DMS79 treated with DMSO at 0.1 percent for 48 hours (cell line): Measurements from ENCODE around the gene ZNF578.
"Not testable (repeated sequence)": the region's sequence is repeated elsewhere in the genome, so short reads cannot be mapped to it uniquely, and the experiment has no call there.

Experiments
- DNase-seq: peaks from one replicate; lab custom pipeline; 2025; lab: John Stamatoyannopoulos, UW

ZNF578 gene

DNA sequence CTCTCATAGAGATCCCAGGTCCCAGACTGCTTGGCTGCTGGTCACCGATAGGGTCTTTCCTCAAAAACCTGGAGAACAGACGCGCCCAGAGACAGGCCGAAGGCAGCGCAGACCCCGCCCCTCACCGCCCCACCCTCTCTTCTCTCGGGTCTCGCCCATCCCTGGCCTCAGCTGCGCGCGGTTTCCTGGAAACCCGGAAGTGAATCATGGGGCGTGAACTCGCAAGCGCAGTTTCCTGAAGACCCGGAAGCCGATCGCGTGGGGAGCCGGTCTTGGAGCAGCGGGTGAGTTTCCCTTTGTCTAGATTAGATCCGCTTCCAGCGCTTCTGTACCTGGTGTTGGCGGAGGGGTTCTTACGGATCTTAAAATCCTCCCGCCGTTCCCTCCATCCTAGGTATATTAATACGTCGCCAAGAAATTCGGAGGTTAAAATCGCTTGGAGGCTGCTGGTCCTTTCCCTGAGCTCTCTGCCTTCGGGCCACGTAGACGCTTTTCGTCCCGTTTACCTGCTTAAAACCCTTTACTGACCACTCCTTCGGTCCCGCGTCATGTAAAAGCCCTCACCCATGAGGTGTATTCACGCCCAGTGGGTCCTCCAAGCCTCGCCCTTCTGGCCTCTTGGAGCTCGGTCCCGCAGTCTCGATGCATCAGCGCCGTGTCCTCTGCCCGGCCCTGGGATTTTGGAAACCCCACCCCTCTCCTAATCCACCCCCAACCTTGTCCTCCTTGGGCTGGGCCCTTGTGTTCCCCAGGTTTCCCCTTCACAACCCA, at the start of gene ZNF578:
TSS of gene ZNF578 (plus strand) at position 230 of the 771 bp plus-strand sequence. CDS start 48,293 bp downstream, outside the sequence.
- DNase-seq = no peak

DNA sequence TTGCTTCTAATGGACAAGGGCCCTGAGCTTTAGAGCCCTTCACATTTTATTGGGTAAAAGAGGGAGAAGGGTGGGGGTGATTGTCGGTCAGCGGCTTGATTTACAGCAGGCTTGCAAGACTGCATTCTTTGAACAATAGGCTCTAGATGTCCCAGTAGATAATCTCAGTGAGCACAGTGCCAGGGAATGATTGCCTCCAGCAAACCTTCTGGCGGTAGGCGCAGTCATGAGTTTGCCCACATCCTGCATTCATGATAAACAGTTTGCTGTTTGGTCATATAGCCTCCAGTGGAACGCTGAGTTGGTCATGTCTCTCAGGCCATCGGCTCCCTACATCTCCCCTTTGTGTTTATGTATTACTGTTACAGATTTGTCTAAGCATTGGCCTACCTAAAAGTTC, 43.1 kb upstream of the ZNF578 start:
- no peak for DNase-seq

DNA sequence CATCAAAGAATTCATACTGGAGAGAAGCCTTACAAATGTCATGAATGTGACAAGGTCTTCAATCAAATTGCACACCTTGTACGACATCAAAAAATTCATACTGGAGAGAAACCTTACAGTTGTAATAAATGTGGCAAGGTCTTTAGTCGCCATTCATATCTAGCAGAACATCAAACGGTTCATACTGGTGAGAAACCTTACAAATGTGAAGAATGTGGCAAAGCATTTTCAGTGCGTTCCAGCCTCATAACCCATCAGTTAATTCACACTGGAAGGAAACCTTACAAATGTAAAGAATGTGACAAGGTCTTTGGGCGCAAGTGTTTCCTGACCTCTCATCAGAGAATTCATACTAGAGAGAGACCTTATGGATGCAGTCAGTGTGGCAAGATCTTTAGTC, 37.6 kb upstream of the ZNF578 start:
- DNase-seq = no peak

DNA sequence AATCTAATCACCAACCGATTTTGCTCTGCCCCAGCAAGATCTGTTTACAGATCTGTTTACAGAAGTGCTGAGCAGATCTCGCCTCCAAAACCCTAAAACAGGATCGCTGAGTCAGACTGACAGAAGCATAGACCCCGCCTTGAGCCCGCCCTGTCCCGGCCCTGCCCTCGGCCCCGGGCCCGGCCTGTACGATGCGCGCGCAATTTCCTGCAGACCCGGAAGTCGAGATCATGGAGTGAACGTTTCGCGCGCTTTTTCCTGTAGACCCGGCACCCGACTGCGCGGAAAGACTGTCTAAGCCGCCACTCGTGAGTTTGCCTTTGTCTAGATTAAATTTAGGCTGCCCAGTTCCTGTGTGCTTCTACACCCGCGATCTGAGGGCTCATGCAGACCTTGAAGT, 24.4 kb upstream of the ZNF578 start, which contains the start of gene ZNF534:
TSS of gene ZNF534 (plus strand) at position 212 of the 400 bp plus-strand sequence. CDS start 2,327 bp downstream, outside the sequence.
- DNase-seq = no peak

DNA sequence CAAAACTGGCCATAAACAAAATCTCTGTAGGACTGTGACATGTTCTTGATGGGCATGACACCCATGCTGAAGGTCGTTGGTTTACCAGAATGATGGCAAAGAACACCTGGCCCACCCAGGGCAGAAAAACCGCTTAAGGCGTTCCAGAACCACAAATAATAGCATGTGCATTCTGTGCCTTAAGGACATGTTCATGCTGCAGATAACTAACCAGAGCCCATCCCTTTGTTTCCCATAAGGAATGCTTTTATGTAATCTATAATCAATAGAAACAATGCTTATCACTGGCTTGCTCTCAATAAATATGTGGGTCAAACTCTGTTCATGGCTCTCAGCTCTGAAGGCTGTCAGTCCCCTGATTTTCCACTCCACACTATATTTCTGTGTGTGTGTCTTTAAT, 11.2 kb upstream of the ZNF578 start:
- no peak for DNase-seq

DNA sequence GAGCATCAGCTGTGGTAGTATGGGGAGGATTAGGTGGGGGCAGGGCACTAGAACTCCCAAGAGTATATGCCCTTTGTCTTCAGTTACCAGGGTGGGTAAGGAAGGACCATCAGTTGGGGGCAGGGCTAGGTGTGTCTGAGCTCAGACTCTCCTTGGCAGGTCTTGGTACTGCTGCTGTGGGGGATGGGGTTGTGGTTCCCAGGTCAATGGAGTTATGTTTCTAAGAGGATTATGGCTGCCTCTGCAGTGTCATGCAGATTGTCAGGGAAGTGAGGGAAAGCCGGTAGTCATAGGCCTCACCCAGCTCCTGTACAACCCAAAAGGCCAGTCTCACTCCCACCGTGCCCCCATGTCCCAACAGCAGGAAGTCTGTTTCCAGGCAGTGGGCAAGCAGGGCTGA, 8.8 kb upstream of the ZNF578 start:
- no peak for DNase-seq

DNA sequence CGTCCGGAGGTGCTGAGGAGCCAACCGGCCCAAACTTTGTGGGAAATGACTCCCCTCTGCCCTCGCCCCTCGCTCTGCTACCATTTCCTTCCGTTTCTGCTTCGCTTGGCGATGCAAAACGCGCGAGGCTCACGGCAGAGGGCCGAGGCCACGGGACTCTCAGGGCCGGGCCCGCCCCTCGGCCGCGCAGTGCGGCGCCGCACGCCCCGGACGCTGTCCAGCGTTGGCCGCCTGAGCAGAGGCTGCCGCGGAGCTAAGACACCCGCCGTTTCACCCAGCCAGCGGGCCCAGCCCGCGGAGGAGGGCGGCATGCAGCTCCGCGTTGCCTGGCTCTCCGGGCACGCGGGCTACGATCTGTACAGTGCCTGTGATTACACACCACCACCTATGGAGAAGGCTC, 2.1 kb upstream of the ZNF578 start:
- no peak for DNase-seq

DNA sequence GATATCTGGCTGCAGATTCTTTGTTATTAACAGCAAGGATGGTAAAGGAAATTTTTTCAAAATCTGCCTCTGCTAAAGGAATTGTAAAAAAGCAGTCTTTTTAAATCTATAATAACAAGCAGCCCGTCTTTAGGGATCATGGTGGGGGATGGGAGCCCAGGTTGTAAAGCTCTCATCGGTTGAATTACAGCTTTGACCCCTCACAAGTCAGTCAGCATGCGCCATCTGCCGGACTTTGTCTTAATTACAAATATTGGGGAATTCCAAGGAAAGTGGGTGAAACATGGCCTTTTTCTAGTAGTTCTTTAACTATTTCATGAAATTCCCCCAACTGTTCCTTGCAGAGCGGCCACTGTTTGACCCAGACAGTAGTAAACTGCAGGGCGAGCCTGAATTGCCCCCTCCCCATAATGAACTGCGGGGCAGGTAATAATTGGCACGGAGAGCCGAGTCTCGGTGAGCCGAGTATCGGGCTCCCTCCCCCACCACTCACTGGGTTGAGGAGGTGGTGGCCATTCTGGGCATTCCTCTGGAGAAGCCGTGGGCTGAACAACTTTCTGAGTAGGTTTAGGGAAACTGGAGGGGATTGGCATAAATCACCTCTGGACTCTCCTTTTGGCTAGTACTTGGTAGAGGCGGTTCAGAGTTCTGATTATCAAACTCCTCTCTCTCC, 11.6 kb downstream of the ZNF578 start:
- DNase-seq = no peak

DNA sequence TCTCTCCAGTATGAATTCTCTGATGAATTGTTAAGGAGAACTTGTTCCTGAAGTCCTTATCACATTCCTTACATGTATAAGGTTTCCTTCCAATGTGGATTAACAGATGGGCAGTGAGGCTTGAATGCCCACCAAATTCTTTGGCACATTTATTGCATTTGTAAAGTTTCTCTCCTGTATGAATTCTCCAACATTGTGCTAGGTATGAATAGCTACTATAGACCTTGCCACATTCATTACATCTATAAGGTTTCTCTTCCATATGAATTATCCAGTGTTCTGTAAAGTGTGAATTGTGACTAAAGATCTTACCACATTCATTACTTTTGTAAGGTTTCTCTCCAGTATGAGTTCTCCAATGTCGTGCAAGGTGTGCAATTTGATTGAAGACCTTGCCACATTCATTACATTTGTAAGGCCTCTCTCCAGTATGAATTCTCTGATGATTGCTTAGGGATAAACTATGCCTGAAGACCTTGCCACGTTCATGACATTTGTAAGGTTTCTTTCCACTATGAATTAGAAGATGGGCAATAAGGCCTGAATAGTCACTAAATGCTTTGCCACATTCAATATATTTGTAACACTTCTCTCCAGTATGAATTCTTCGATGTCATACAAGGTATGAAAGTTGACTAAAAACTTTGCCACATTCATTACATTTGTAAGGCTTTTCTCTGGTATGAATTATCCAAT, 20.4 kb downstream of the ZNF578 start:
- no peak for DNase-seq

DNA sequence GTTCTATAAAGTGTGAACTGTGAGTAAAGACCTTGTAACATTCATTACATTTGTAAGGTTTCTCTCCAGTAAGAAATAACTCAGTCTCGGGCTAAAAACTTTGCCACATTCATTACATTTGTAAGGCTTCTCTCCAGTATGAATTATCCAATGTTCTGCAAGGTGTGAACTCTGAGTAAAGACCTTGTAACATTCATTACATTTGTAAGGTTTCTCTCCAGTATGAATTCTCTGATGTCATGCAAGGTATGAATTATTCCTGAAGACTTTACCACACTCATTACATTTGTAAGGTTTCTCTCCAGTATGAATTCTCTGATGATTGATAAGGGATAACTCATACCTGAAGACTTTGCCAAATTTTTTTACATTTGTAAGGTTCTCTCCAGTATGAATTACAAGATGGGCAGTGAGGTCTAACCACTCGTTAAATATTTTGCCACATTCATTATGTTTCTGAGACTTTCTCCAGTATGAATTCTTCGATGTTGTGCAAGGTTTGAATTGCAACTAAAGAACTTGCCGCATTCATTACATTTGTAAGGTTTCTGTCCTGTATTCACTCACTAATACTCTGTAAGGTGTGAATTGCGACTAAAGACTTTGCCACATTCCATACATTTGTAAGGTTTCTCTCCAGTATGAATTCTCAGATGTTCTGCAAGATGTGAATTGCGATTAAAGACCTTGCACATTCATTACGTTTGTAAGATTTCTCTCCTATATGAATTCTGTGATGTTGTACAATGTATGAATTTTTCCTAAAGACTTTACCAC, 21.2 kb downstream of the ZNF578 start:
- DNase-seq = no peak

DNA sequence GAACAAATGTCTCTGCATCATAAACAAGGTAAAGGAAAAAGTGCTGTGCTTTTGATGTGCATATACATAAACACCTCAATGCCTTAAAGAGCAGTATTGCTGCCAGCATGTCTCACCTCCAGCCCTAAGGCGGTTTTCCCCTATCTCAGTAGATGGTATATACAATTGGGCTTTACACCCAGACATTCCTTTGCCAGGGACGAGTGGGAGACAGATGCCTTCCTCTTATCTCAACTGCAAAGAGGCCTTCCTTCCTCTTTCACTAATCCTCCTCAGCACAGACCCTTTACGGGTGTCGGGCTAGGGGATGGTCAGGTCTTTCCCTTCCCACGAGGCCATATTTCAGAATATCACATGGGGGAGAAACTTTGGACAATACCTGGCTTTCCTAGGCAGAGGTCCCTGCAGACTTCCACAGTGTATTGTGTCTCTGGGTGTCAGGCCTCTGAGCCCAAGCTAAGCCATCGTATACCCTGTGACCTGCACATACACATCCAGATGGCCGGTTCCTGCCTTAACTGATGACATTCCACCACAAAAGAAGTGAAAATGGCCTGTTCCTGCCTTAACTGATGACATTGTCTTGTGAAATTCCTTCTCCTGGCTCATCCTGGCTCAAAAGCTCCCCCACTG, 30.9 kb downstream of the ZNF578 start:
- not testable (repeated sequence) for DNase-seq

DNA sequence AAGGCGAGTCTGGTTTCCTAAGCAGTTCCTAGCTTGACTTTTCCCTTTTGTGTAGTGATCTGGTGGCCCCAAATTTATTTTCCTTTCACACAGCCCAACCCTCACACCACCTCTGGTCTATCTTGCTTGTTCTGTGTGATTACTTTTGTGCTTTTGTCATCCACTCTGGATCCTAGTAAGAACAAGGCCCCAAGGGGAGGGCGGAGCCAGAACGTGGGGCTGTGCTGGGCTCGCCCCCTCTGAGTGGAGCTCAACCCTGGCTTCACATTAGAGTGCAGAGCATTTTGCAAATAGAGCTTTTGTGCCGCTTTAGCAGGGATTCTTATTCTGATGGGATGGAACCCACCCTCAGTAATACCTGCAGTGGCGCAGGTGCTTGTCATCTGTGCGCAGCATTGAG, 31.7 kb downstream of the ZNF578 start:
- DNase-seq = not testable (repeated sequence)

DNA sequence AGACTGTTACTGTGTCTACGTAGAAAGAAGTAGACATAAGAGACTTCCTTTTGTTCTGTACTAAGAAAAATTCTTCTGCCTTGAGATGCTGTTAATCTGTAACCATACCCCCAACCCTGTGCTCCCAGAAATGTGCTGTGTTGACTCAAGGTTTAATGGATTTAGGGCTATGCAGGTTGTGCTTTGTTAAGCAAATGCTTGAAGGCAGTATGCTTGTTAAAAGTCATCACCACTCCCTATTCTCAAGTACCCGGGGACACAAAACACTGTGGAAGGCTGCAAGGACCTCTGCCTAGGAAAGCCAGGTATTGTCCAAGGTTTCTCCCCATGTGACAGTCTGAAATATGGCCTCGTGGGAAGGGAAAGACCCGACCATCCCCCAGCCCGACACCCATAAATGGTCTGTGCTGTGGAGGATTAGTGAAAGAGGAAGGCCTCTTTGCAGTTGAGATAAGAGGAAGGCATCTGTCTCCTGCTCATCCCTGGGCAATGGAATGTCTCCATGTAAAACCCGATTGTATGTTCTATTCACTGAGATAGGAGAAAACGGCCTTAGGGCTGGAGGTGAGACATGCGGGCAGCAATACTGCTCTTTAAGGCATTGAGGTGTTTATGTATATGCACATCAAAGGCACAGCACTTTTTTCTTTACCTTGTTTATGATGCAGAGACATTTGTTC, 32.3 kb downstream of the ZNF578 start:
- not testable (repeated sequence) for DNase-seq

DNA sequence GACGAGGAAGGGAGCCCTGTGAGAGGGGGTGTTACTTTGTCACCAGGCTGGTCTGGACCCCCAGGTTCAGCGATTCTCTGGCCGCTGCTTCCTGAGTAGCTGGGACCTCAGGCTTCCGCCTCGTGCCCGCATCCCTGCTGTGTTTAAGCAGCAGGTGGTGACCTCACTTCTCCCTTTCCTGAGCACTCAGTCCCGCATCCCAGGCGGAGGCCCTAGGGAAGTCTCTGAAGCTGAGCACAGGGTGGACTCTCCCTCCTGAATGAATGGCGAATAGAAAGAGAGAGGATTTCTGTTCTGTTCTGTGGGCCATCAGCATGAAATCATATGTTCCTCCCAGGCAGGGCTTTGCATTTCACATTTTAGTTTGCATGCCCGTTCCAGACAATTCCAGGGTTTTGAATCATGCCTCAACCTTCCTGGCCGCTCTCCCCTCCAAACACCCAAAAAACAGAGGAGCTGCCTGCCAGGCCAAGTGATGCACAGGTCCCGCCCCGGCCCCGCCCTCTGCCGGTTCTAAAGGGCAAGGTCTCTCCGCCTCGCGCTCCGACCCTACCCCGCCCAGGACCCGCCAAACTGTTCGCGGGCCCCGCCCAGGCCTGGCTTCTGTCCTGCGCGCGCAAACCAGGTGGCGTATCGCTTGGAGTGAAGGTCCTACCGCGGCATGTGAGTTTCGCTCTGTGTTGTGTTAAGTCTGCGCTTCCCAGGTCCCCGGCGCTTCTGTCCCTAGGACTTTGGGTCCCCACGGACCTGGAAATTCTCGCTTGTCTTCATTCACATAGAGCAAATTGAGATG, 39.0 kb downstream of the ZNF578 start:
- no peak for DNase-seq

DNA sequence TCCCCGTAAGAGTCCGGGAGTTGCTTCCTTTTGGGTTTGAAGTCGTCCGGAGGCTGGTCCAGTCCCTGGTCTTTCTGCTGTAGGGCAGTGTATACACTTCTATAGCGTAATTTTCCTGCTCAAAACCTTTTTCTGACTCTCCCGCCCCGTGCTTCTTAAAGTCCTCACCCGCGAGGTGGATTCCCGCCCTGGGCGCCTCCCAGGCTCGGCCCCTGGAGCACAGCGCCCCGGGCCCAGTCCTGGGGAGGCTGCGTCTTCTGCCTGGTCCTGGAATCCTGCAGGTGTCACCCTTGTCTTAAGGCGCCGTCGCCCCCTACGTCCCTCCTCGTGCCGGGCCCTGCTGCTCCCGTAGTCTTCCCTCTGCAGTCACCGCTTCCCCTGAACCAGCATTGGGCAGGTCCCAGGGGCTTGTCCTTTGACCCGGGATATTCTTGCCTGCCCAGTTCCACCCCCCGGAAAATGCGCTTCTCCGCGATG, 39.7 kb downstream of the ZNF578 start:
- no peak for DNase-seq

DNA sequence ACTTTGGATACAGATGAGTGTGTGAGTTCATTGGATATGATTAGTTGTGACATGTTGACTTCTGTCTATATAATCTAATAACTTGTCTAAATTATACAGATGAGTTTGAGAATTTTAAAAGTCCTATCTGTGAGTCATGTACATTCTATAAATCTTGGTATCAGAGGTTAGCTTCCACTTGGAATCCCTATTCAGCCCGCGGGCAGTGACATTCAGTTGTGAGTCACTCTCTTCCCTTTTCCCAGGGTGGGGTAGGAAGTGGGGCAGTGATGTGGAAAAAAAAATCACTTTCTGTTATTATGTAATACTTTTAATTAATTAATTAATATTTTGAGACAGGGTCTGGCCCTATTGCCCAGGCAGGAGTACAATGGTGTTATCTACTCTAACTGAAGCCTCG, 41.2 kb downstream of the ZNF578 start:
- no peak for DNase-seq

DNA sequence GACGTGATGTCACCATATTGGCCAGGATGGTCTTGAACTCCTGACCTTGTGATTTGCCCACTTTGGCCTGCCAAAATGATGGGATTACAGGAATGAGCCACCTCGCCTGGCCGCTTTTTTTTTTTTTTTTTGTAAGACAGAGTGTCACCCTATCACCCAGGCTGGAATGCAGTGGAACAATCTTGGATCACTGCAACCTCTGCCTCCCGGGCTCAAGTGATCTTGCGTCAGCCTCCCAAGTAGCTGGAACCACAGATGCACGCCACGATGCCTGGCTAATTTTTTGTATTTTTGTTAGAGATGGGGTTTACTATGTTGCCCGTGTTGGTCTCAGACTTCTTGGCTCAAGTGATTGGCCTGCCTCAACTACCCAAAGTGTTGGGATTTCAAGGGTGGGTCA, 45.2 kb downstream of the ZNF578 start:
- DNase-seq = no peak

DNA sequence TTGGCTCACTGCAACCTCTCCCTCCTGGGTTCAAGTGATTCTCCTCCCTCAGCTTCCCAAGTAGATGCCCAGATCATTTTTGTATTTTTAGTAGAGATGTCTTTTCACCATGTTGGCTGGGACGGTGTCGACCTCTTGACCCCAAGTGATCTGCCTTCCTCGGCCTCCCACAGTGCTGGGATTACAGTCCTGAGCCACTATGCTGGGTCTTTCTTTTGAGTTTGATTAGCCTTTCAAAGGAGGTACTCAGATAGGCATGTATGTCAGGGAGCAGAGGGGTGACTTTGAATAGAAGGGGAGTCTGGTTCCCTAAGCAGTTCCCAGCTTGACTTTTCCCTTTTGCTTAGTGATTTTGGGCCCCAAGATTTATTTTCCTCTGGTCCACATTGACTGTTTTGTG, 47.1 kb downstream of the ZNF578 start:
- not testable (repeated sequence) for DNase-seq

DNA sequence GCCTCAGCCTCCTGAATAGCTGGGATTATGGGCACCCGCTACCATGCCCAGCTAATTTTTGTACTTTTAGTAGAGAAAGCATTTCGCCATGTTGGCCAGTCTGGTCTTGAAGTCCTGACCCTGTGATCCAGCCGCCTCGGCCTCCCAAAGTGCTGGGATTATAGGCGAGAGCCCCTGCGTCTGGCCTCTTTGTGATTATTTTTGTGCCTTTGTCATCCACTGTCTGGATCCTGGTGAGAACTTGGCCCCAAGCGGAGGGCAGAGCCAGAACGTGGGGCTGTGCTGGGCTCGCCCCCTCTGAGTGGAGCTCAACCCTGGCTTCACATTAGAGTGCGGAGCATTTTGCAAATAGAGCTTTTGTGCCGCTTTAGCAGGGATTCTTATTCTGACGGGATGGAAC, 47.6 kb downstream of the ZNF578 start:
- not testable (repeated sequence) for DNase-seq

DNA sequence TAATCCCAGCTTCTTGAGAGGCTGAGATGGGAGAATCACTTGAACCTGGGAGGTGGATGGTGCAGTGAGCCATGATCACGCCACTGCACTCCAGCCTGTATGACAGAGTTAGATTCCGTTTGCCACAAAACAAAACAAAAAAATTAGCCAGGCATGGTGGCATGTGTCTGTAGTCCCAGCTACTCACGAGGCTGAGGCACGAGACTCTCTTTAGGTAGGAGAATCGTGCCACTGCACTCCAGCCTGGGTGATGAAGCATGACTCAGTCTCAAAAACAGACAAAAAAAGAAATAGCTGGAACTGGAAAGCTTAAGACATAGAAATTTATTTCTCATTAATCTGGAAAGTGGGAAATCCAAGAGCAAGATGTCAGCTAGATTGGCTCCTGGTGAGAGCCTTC, 53.9 kb downstream of the ZNF578 start:
- no peak for DNase-seq
